ENCODE measurements around the gene PPP2R5C. TPM values are rescaled to one million over a fixed set of nuclear protein-coding genes. Genes with fewer than 3 reads are reported as not detected.

The PPP2R5C gene
- total RNA-seq, 2 donors from 2014 or later: 516 to 530 TPM

GRCh38 chr14:101955695-101956161 lies 194.2 kb downstream of the PPP2R5C start:
- H3K4me3 Mint-ChIP-seq: no peak overlapping the region
- H3K36me3 Mint-ChIP-seq (ENCODE audit: low read depth): no peaks in the 10 kb centered on the region
- no peak overlapping the region for H3K27ac Mint-ChIP-seq
- H3K4me1 Mint-ChIP-seq: peaks cover 5% of the 10 kb centered on the region
- no peaks in the 10 kb centered on the region for H3K27me3 Mint-ChIP-seq
- ATAC-seq (no peak), DNase-seq (no peak)
- H3K9me3 ChIP-seq (ENCODE audit: control insufficient read depth, low read length, poor library complexity, severe bottlenecking): no peaks in the 10 kb centered on the region

GRCh38 chr14:101956179-101956885 lies 194.8 kb downstream of the PPP2R5C start:
- no peaks in the 10 kb centered on the region for H3K9me3 ChIP-seq (ENCODE audit: control insufficient read depth, low read length, poor library complexity, severe bottlenecking)
- Mint-ChIP-seq H3K4me1 (peaks cover 10% of the 10 kb centered on the region), H3K36me3 (ENCODE audit: low read depth) (no peaks in the 10 kb centered on the region), H3K27ac (no peak overlapping the region), H3K27me3 (no peaks in the 10 kb centered on the region), H3K4me3 (no peak overlapping the region)
- ATAC-seq (no peak), DNase-seq (no peak)

GRCh38 chr14:101957406-101958234 lies 196.1 kb downstream of the PPP2R5C start:
- H3K9me3 ChIP-seq (ENCODE audit: control insufficient read depth, low read length, poor library complexity, severe bottlenecking): no peaks in the 10 kb centered on the region
- Mint-ChIP-seq H3K27ac (no peak overlapping the region), H3K4me3 (no peak overlapping the region), H3K36me3 (ENCODE audit: low read depth) (no peaks in the 10 kb centered on the region), H3K4me1 (peaks cover 12% of the 10 kb centered on the region), H3K27me3 (no peaks in the 10 kb centered on the region)
- DNase-seq (no peak), ATAC-seq (no peak)

GRCh38 chr14:101958418-101959180 lies 197.1 kb downstream of the PPP2R5C start:
- H3K9me3 ChIP-seq (ENCODE audit: control insufficient read depth, low read length, poor library complexity, severe bottlenecking): no peaks in the 10 kb centered on the region
- Mint-ChIP-seq H3K4me1 (peaks cover 12% of the 10 kb centered on the region), H3K27me3 (no peaks in the 10 kb centered on the region), H3K4me3 (no peak overlapping the region), H3K27ac (no peak overlapping the region), H3K36me3 (ENCODE audit: low read depth) (no peaks in the 10 kb centered on the region)
- no peak for DNase-seq
- no peak for ATAC-seq

GRCh38 chr14:101959277-101959676 lies 197.8 kb downstream of the PPP2R5C start:
- no peaks in the 10 kb centered on the region for H3K9me3 ChIP-seq (ENCODE audit: control insufficient read depth, low read length, poor library complexity, severe bottlenecking)
- no peak for DNase-seq
- no peak for ATAC-seq
- H3K27ac Mint-ChIP-seq: no peak overlapping the region
- H3K4me1 Mint-ChIP-seq: peaks cover 16% of the 10 kb centered on the region
- no peaks in the 10 kb centered on the region for H3K27me3 Mint-ChIP-seq
- no peak overlapping the region for H3K4me3 Mint-ChIP-seq
- no peaks in the 10 kb centered on the region for H3K36me3 Mint-ChIP-seq (ENCODE audit: low read depth)

- peak overlapping the region; percentile 60 for H3K27ac Mint-ChIP-seq
- peaks cover 16% of the 10 kb centered on the region for H3K4me1 Mint-ChIP-seq
- ATAC-seq (no peak), DNase-seq (no peak)
- no peaks in the 10 kb centered on the region for H3K27me3 Mint-ChIP-seq
- no peaks in the 10 kb centered on the region for H3K36me3 Mint-ChIP-seq (ENCODE audit: low read depth)
- no peak overlapping the region for H3K4me3 Mint-ChIP-seq
- no peaks in the 10 kb centered on the region for H3K9me3 ChIP-seq (ENCODE audit: control insufficient read depth, low read length, poor library complexity, severe bottlenecking)
These were observed 198.7 kb downstream of the PPP2R5C start for GRCh38 chr14:101960225-101960624.

- Mint-ChIP-seq H3K4me1 (peaks cover 16% of the 10 kb centered on the region), H3K4me3 (no peak overlapping the region), H3K27ac (peak overlapping the region; percentile 60), H3K27me3 (no peaks in the 10 kb centered on the region), H3K36me3 (ENCODE audit: low read depth) (no peaks in the 10 kb centered on the region)
- DNase-seq: peak; percentile 46 to 58 (median 50)
- ATAC-seq: peak; percentile 29
- no peaks in the 10 kb centered on the region for H3K9me3 ChIP-seq (ENCODE audit: control insufficient read depth, low read length, poor library complexity, severe bottlenecking)
These were observed 199.7 kb downstream of the PPP2R5C start for GRCh38 chr14:101961011-101961721.

GRCh38 chr14:101961746-101962502 lies 200.4 kb downstream of the PPP2R5C start:
- peaks cover 16% of the 10 kb centered on the region for H3K4me1 Mint-ChIP-seq
- no peaks in the 10 kb centered on the region for H3K27me3 Mint-ChIP-seq
- DNase-seq (no peak), ATAC-seq (no peak)
- H3K27ac Mint-ChIP-seq: no peak overlapping the region
- no peaks in the 10 kb centered on the region for H3K36me3 Mint-ChIP-seq (ENCODE audit: low read depth)
- H3K9me3 ChIP-seq (ENCODE audit: control insufficient read depth, low read length, poor library complexity, severe bottlenecking): no peaks in the 10 kb centered on the region
- no peak overlapping the region for H3K4me3 Mint-ChIP-seq

GRCh38 chr14:101962503-101962874 lies 201.0 kb downstream of the PPP2R5C start:
- ATAC-seq (no peak), DNase-seq (no peak)
- H3K36me3 Mint-ChIP-seq (ENCODE audit: low read depth): no peaks in the 10 kb centered on the region
- H3K4me3 Mint-ChIP-seq: no peak overlapping the region
- H3K27ac Mint-ChIP-seq: no peak overlapping the region
- no peaks in the 10 kb centered on the region for H3K27me3 Mint-ChIP-seq
- peaks cover 18% of the 10 kb centered on the region for H3K4me1 Mint-ChIP-seq
- no peaks in the 10 kb centered on the region for H3K9me3 ChIP-seq (ENCODE audit: control insufficient read depth, low read length, poor library complexity, severe bottlenecking)

GRCh38 chr14:101963052-101963451 lies 201.5 kb downstream of the PPP2R5C start:
- no peaks in the 10 kb centered on the region for H3K9me3 ChIP-seq (ENCODE audit: control insufficient read depth, low read length, poor library complexity, severe bottlenecking)
- peaks cover 22% of the 10 kb centered on the region for H3K4me1 Mint-ChIP-seq
- H3K4me3 Mint-ChIP-seq: no peak overlapping the region
- H3K36me3 Mint-ChIP-seq (ENCODE audit: low read depth): no peaks in the 10 kb centered on the region
- H3K27me3 Mint-ChIP-seq: no peaks in the 10 kb centered on the region
- ATAC-seq (no peak), DNase-seq (no peak)
- no peak overlapping the region for H3K27ac Mint-ChIP-seq

GRCh38 chr14:101963656-101964296 lies 202.3 kb downstream of the PPP2R5C start:
- DNase-seq (no peak), ATAC-seq (no peak)
- peak overlapping the region; percentile 90 for H3K27ac Mint-ChIP-seq
- no peaks in the 10 kb centered on the region for H3K36me3 Mint-ChIP-seq (ENCODE audit: low read depth)
- peaks cover 24% of the 10 kb centered on the region for H3K4me1 Mint-ChIP-seq
- H3K4me3 Mint-ChIP-seq: peak overlapping the region; percentile 92
- H3K27me3 Mint-ChIP-seq: no peaks in the 10 kb centered on the region
- H3K9me3 ChIP-seq (ENCODE audit: control insufficient read depth, low read length, poor library complexity, severe bottlenecking): no peaks in the 10 kb centered on the region

Measured in T-helper 17 cell (primary cell).